ENCODE measurements around the gene LSP1.

Gene LSP1

GRCh38 chr11:1838077-1838425 lies 14.8 kb upstream of the LSP1 start:
- DNase-seq, result no peak

- no peak for DNase-seq
Observed at GRCh38 chr11:1838426-1839144, 14.3 kb upstream of the LSP1 start, which contains the start of gene TNNI2. Gene TNNI2, plus strand, starts transcription at chr11:1838981. Its CDS starts 716 bp downstream, at chr11:1839697.

GRCh38 chr11:1839204-1839923 lies 13.5 kb upstream of the LSP1 start:
- no peak for DNase-seq

- no peak for DNase-seq
Observed at GRCh38 chr11:1839924-1840779, 12.7 kb upstream of the LSP1 start.

GRCh38 chr11:1840780-1841480 lies 12.0 kb upstream of the LSP1 start:
- no peak for DNase-seq

- no peak for DNase-seq
Observed at GRCh38 chr11:1841511-1842148, 11.3 kb upstream of the LSP1 start.

GRCh38 chr11:1842149-1843097 lies 10.5 kb upstream of the LSP1 start:
- DNase-seq, result no peak

- DNase-seq, result no peak
Observed at GRCh38 chr11:1843098-1843473, 9.8 kb upstream of the LSP1 start.

GRCh38 chr11:1843796-1844195 lies 9.1 kb upstream of the LSP1 start:
- DNase-seq, result no peak

GRCh38 chr11:1844221-1845094 lies 8.4 kb upstream of the LSP1 start:
- DNase-seq, result no peak

GRCh38 chr11:1845095-1845429 lies 7.8 kb upstream of the LSP1 start:
- DNase-seq, result no peak

GRCh38 chr11:1845561-1846452 lies 7.1 kb upstream of the LSP1 start:
- DNase-seq, result no peak

- no peak for DNase-seq
Observed at GRCh38 chr11:1846453-1846932, 6.4 kb upstream of the LSP1 start.

- DNase-seq, result no peak
Observed at GRCh38 chr11:1847006-1847735, 5.7 kb upstream of the LSP1 start.

GRCh38 chr11:1847926-1848639 lies 4.8 kb upstream of the LSP1 start:
- no peak for DNase-seq

GRCh38 chr11:1848640-1849430 lies 4.0 kb upstream of the LSP1 start:
- no peak for DNase-seq
